ENCODE measurements around the gene MRPS6.

DNA sequence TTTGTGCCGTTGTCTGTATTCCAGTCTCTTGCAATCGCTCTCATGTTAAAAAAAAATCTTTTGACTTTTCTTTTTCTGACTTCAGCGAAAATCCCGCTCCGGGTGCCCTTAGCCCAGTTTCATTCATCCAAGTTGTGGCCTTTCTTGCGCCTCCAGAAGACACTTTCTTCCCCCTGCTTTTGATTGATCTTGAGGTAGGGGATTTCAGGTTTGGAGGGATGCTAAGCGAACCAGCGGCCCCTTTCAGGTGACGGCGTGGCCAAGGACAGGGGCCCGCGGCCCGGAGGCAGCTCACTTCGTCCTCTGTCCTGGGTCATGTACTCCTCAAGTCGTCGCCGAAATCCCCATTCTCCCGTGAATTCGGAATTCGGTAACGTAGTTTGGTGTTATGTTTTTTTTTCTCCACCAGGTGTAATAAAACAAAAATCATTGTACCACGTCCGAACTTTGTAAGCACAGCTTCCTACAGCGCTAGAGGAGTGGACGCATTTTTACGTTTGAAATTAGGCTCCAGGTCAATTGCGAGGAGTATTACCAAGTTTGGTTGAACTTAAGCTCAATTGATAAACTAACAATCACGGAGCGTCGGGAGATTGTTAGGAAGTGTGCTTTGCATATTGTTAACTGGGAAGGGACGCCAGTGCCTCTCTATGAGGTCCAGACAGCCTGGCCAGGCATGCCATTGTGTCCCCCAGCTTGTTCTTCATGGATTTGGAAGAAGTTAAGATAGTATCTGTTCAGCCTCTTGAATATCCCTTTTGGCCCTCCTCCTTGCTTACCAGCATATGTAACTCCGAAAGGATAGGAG, 1.1 kb downstream of the MRPS6 start:
- TF ChIP-seq EZH2 (IDR thresholded peaks at IDR 0.05; ENCODE audit: insufficient read depth, poor library complexity, severe bottlenecking) (no peak), EZH2phosphoT487 (IDR thresholded peaks at IDR 0.05; ENCODE audit: insufficient read depth, low read depth) (no peak)
